K562 (cell line): Measurements from ENCODE around the gene MACROD2. TPM values are rescaled to one million over a fixed set of nuclear protein-coding genes. Genes with fewer than 3 reads are reported as not detected.

Experiments used
- FOXJ2 ChIP-seq: fragments of 200-800 bp; sonication (Bioruptor generic); IDR thresholded peaks from 2 replicates; pipeline ENCODE4 v1.6.1; 2016; ENCODE audit warnings: missing genetic modification characterization, missing compliant biosample characterization
- NCOA4 ChIP-seq: fragments of 450-650 bp; IDR thresholded peaks from 2 replicates; pipeline ENCODE4 v1.6.1; 2018; ENCODE audit warnings: mild to moderate bottlenecking; ENCODE audit not compliant: partially characterized antibody
- TCF3 ChIP-seq: sonication (generic); formaldehyde crosslinking; IDR thresholded peaks from 2 replicates; pipeline ENCODE4 v1.4.0; 2020; ENCODE audit warnings: mild to moderate bottlenecking, missing genetic modification reagents
- TCF7L2 ChIP-seq: fragments of 150-350 bp; IDR thresholded peaks from 2 replicates; pipeline ENCODE4 v1.6.1; 2016; ENCODE audit warnings: low read depth, mild to moderate bottlenecking, low read length, moderate library complexity
- ZNF143 ChIP-seq: sonication (generic); formaldehyde crosslinking; IDR thresholded peaks from 2 replicates; pipeline ENCODE4 v1.9.0; 2022; ENCODE audit warnings: mild to moderate bottlenecking, missing genetic modification reagents
- ZNF239 ChIP-seq: fragments of 250-450 bp; sonication (Bioruptor Pico); IDR thresholded peaks from 2 replicates; pipeline ENCODE4 v1.4.0; 2020; ENCODE audit warnings: mild to moderate bottlenecking
- ZNF764 ChIP-seq: fragments of 250-450 bp; sonication (Bioruptor Pico); IDR thresholded peaks from 2 replicates; pipeline ENCODE4 v1.4.0; 2020; ENCODE audit warnings: low read depth, mild to moderate bottlenecking, moderate library complexity
- polyA plus RNA-seq, 8 experiments: library from polyadenylated mRNA; depleted of rRNA in 4 of 8; stranded (reverse) in 5 of 8; unstranded in 3 of 8; fragments of >200 nt; fragmentation: Nextera tagmentation in 2 of 8; fragmentation: Illumina TruSeq in 1 of 8; extraction: Ambion mirVana in 2 of 8; extraction: Trizol in 1 of 8; gene quantifications; 2 replicates each; pipeline versions ENCODE4 v1.2.1 to v1.2.3, GENCODE V29; 2011 to 2014; ENCODE audit warnings: inconsistent platforms in 1 of 8, missing spikeins in 1 of 8
- total RNA-seq, 7 experiments: library from RNA; depleted of rRNA in 6 of 7; stranded (reverse); fragments of >200 nt in 6 of 7; fragmentation: Illumina TruSeq in 2 of 7; extraction: Trizol in 2 of 7; gene quantifications; 2 replicates each; pipeline versions ENCODE4 v1.2.1 to v1.2.3, GENCODE V29; 2011 to 2021; ENCODE audit warnings: low replicate concordance in 1 of 7
- TF ChIP-seq, protein P1 (sequence below): fragments of 450-650 bp; IDR thresholded peaks from 2 replicates; pipeline ENCODE4 v1.6.1; 2016; ENCODE audit warnings: low read depth
- TF ChIP-seq, protein P2 (sequence below): sonication (generic); formaldehyde crosslinking; IDR thresholded peaks from 2 replicates; pipeline ENCODE4 v1.5.0; 2020; ENCODE audit warnings: missing genetic modification reagents

MACROD2 gene
- total and polyA plus RNA-seq, 9 of the 15 experiments (the other 6 are each of a cell fraction or from before 2014, with no cell fraction given) = not detected

DNA sequence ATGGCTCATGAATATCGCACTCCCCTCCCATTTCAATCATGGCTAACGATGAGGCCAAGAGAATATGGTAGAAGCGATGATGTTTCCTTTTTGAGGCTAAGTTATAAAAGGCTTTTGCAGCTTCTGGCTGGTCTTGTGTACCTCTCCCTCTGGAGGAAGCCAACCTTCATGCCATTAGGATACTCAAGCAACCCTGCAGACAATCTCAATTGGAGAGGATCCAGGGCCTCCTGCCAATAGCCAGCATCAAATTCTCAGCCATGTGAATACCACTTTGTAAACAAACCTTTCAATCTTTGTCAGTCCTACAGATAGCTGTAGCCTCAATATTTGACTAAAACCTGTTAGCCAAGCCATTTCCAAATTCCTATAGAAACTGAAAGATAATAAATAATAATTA is 1839.5 kb downstream of the MACROD2 start (continued):
- TF ChIP-seq, protein P1, sequence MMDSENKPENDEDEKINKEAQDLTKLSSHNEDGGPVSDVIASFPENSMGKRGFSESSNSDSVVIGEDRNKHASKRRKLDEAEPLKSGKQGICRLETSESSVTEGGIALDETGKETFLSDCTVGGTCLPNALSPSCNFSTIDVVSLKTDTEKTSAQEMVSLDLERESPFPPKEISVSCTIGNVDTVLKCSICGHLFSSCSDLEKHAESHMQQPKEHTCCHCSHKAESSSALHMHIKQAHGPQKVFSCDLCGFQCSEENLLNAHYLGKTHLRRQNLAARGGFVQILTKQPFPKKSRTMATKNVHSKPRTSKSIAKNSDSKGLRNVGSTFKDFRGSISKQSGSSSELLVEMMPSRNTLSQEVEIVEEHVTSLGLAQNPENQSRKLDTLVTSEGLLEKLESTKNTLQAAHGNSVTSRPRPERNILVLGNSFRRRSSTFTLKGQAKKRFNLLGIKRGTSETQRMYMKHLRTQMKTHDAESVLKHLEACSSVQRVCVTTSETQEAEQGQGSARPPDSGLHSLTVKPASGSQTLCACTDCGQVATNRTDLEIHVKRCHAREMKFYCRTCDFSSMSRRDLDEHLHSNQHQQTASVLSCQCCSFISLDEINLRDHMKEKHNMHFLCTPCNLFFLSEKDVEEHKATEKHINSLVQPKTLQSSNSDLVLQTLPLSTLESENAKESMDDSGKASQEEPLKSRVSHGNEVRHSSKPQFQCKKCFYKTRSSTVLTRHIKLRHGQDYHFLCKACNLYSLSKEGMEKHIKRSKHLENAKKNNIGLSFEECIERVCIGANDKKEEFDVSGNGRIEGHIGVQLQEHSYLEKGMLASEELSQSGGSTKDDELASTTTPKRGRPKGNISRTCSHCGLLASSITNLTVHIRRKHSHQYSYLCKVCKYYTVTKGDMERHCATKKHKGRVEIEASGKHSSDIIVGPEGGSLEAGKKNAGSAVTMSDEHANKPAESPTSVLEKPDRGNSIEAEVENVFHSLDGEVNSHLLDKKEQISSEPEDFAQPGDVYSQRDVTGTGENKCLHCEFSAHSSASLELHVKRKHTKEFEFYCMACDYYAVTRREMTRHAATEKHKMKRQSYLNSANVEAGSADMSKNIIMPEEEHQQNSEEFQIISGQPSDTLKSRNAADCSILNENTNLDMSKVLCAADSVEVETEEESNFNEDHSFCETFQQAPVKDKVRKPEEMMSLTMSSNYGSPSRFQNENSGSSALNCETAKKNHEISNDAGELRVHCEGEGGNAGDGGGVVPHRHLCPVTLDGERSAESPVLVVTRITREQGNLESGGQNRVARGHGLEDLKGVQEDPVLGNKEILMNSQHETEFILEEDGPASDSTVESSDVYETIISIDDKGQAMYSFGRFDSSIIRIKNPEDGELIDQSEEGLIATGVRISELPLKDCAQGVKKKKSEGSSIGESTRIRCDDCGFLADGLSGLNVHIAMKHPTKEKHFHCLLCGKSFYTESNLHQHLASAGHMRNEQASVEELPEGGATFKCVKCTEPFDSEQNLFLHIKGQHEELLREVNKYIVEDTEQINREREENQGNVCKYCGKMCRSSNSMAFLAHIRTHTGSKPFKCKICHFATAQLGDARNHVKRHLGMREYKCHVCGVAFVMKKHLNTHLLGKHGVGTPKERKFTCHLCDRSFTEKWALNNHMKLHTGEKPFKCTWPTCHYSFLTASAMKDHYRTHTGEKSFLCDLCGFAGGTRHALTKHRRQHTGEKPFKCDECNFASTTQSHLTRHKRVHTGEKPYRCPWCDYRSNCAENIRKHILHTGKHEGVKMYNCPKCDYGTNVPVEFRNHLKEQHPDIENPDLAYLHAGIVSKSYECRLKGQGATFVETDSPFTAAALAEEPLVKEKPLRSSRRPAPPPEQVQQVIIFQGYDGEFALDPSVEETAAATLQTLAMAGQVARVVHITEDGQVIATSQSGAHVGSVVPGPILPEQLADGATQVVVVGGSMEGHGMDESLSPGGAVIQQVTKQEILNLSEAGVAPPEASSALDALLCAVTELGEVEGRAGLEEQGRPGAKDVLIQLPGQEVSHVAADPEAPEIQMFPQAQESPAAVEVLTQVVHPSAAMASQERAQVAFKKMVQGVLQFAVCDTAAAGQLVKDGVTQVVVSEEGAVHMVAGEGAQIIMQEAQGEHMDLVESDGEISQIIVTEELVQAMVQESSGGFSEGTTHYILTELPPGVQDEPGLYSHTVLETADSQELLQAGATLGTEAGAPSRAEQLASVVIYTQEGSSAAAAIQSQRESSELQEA = no peak
- TF ChIP-seq ZNF764 (CRISPR knock-in tag) = no peak
- TF ChIP-seq FOXJ2 = no peak
- TF ChIP-seq ZNF239 = no peak
- TF ChIP-seq TCF7L2 = no peak
- TF ChIP-seq, protein P2, sequence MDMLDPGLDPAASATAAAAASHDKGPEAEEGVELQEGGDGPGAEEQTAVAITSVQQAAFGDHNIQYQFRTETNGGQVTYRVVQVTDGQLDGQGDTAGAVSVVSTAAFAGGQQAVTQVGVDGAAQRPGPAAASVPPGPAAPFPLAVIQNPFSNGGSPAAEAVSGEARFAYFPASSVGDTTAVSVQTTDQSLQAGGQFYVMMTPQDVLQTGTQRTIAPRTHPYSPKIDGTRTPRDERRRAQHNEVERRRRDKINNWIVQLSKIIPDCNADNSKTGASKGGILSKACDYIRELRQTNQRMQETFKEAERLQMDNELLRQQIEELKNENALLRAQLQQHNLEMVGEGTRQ (CRISPR knock-in tag) = no peak
- TF ChIP-seq ZNF143 = no peak
- no peak for TF ChIP-seq NCOA4
- TF ChIP-seq TCF3 (CRISPR knock-in tag) = no peak
